ENCODE measurements around the gene NT5DC3. TPM values are rescaled to one million over a fixed set of nuclear protein-coding genes. Genes with fewer than 3 reads are reported as not detected.

The NT5DC3 gene
- total RNA-seq, 1 donor from 2014 or later, result 2.8 TPM

DNA sequence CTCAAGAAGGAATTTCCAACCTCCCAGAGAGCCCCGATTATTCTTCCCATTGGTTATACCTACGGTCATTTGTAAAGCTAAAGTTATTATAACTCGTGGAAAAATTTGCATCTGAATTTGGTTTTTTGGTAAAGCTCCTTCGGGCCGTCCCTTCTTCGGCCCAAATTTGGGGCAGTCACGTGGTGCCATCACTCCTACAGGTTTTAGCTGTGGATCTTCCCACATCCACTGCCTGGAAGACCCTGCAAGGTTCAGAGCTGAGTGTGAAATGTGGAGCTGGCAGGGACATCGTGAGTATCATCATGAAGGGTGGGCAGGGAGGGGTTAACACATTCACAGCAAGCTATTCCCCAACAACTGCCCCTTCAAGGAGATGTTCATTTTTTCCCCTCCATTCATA, 105.7 kb downstream of the NT5DC3 start:
- intact Hi-C loops (cut with DNase I), result no loop called here
- DNase-seq (no peak), ATAC-seq (ENCODE audit: poor library complexity) (no peak)

DNA sequence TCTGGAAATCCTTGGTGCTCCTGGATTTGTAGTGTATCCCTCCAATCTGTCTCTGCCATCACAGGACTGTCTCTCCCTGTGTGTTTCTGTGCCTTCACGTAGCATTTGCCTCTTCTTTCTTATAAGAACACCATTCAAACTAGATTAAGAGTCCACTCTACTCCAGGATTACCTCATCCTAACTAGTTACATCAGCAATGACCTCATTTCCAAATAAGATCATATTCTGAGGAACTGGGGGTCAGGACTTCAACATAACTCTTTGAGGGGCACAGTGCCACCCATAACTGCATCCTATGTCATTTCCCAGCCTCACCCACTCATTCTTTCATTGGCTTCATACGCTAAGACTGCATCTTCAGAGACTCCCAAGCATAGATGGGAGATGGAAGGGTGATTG, 106.2 kb downstream of the NT5DC3 start:
- no peak for ATAC-seq (ENCODE audit: poor library complexity)
- intact Hi-C loops (cut with DNase I), result no loop called here
- DNase-seq, result no peak

DNA sequence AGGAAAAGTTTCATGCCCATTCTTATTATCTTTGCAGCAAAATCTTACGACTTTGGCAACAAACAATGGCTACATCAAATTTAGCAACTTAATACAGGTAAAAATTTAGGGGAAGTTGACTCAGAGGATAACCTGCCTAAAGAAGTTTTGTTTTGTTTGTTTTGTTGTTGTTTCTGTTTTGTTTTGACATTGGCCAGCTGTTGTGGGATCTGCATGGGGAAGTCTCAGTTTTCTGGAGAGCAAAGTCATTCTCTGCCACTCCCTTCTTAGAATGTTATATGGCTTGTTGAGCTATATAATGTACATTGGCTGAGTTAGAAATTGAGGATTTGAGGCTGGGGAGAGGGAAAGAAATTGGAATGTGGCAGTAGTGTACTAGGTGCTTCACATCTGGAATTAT, 109.5 kb downstream of the NT5DC3 start:
- no peak for DNase-seq
- intact Hi-C loops (cut with DNase I), result no loop called here
- ATAC-seq (ENCODE audit: poor library complexity), result no peak

- intact Hi-C loops (cut with DNase I), result no loop called here
- ATAC-seq (ENCODE audit: poor library complexity) (no peak), DNase-seq (no peak)
Observed at GRCh38 chr12:103729499-103729898, 111.5 kb downstream of the NT5DC3 start.

DNA sequence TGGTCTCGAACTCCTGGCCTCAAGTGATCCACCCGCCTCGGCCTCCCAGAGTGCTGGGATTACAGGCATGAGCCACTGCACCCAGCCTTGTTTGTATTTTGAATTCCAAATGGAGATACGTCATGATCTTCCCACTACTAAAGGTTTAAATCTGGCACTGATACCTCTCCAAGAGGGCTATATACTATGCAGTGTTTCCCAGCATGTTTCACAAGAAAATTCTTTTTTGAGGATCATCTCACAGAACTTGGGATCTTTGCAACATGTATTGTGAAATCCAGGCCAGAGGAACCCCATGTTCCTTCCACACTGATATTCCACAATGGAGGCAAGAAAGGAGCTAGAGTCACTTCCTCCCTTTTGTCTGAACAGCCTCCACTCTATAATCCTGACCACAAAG, 112.7 kb downstream of the NT5DC3 start:
- intact Hi-C loops (cut with DNase I), result no loop called here
- ATAC-seq (ENCODE audit: poor library complexity) (no peak), DNase-seq (no peak)

GRCh38 chr12:103727638-103728037, 113.4 kb downstream of the NT5DC3 start:
- ATAC-seq (ENCODE audit: poor library complexity), result no peak
- no peak for DNase-seq
- intact Hi-C loops (cut with DNase I), result no loop called here

GRCh38 chr12:103725398-103725797, 115.6 kb downstream of the NT5DC3 start:
- intact Hi-C loops (cut with DNase I), result no loop called here
- DNase-seq (no peak), ATAC-seq (ENCODE audit: poor library complexity) (no peak)

Other genes with a start within 250 kb of the NT5DC3 start
- 353 TPM for gene HSP90B1, start 89.2 kb upstream of the NT5DC3 start, total RNA-seq
- 10.2 TPM for gene TDG, start 124.6 kb upstream of the NT5DC3 start, total RNA-seq
- 6.1 TPM for gene GLT8D2, start 209.0 kb upstream of the NT5DC3 start, total RNA-seq
- 8.8 TPM for gene HCFC2, start 223.3 kb upstream of the NT5DC3 start, total RNA-seq

All from Right ventricle myocardium superior (tissue), 1 donor.